ENCODE results near the gene NLRP9. TPM values are rescaled to one million over a fixed set of nuclear protein-coding genes. Genes with fewer than 3 reads are reported as not detected.

Gene NLRP9
- total and polyA plus RNA-seq, 2 of the 8 experiments (the other 6 are each of a cell fraction or from before 2014, with no cell fraction given), result not detected

DNA sequence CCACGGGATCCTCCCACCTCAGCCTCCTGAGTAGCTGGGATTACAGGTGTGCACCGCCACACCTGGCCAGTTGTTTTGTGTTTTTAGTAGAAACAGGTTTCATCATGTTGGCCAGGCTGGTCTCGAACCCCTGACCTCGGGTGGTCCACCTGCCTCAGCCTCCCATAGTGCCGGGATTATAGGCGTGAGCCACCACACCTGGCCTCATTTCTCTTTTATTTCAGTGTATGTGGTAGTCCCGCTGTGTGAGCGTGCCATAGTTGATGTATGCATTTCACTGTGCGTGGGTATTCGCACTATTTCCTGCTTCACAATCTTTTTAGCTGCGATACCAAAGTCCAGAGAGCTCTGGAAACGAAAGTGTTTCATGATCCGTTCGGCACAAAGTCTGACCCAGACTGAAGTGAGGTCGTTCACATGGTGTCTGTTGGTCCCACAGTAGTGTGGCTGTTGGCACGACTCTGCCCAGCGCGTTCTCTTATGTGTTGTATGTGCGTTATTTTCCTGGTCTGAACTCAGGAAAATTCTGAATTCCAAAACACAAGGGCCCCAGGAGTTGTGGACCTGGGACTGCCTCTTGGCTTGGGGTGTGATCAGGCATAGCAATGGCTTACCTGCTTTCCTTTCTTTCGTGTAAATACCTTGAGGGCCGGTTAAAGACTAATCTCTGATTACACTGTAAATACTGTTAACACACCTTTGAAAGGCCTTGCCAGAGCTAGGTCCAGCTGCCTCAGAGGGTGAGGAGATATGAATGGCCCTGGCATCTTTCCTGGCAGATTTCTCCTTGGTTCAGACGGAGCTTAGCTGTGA is 54.5 kb downstream of the NLRP9 start (continued):
- TF ChIP-seq, protein P1, sequence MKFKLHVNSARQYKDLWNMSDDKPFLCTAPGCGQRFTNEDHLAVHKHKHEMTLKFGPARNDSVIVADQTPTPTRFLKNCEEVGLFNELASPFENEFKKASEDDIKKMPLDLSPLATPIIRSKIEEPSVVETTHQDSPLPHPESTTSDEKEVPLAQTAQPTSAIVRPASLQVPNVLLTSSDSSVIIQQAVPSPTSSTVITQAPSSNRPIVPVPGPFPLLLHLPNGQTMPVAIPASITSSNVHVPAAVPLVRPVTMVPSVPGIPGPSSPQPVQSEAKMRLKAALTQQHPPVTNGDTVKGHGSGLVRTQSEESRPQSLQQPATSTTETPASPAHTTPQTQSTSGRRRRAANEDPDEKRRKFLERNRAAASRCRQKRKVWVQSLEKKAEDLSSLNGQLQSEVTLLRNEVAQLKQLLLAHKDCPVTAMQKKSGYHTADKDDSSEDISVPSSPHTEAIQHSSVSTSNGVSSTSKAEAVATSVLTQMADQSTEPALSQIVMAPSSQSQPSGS (IDR thresholded peaks at IDR 0.05; ENCODE audit: low read length), result no peak
- no peak for TF ChIP-seq HDAC2 (IDR thresholded peaks at IDR 0.05; ENCODE audit: borderline replicate concordance in 1 of 2, low read depth in 2 of 2, low read length in 2 of 2)
- no peak for TF ChIP-seq GABPA (IDR thresholded peaks at IDR 0.05; ENCODE audit: borderline replicate concordance, insufficient read depth, low read length)

All from H1 (cell line).